T-cell (primary cell): ENCODE measurements around the gene MOG. TPM values are rescaled to one million over a fixed set of nuclear protein-coding genes. Genes with fewer than 3 reads are reported as not detected.

Source experiments
- ATAC-seq, 4 experiments: fragments of 200-7000 bp in 3 of 4; fragments of 150-1000 bp in 1 of 4; cut with Tn5 transposase; replicated peaks in 1 of 4; 1 replicate in 3 of 4; 2 replicates in 1 of 4; pipeline ENCODE4 v1.10.0; 2021; ENCODE audit warnings: moderate library complexity in 3 of 4, mild to moderate bottlenecking in 2 of 4, moderate number of reproducible peaks in 1 of 4
- CTCF ChIA-PET, 2 donors: fragments of 300-600 bp; sonication (Branson Sonifier 250); formaldehyde crosslinking; loops; one replicate each; lab custom pipeline; 2022; ENCODE audit warnings: antibody characterized with exemption in 2 of 2; lab: Charles Lee
- POLR2A ChIA-PET, 2 donors: fragments of 300-600 bp; sonication (Branson Sonifier 250); formaldehyde crosslinking; loops; one replicate each; lab custom pipeline; 2022; ENCODE audit warnings: antibody characterized with exemption in 2 of 2; lab: Charles Lee
- DNase-seq, 35 experiments: peaks; one replicate each; pipeline versions ENCODE4 v3.0.0 to v3.0.0-alpha.2; 2013 to 2023
- H3K27ac ChIP-seq: one replicate; pipeline ENCODE4 v1.5.1; 2013; ENCODE audit warnings: low read length
- H3K27me3 ChIP-seq, 2 experiments: replicated peaks in 1 of 2; 1 replicate in 1 of 2; 2 replicates in 1 of 2; pipeline versions ENCODE4 v1.6.1 to v1.7.0; 2013; ENCODE audit warnings: low read length in 1 of 2, mixed read lengths in 1 of 2; ENCODE audit not compliant: control insufficient read depth in 2 of 2, insufficient read depth in 2 of 2; ENCODE audit errors: extremely low read depth in 1 of 2
- H3K36me3 ChIP-seq, 2 donors: 1 replicate in 1 of 2; 2 replicates in 1 of 2; pipeline versions ENCODE4 v1.6.1 to v1.7.0; 2013; ENCODE audit warnings: low read length in 1 of 2; ENCODE audit not compliant: control insufficient read depth in 2 of 2, insufficient read depth in 1 of 2; ENCODE audit errors: extremely low read depth in 1 of 2
- H3K4me1 ChIP-seq, 2 experiments: 1 replicate in 1 of 2; 2 replicates in 1 of 2; pipeline versions ENCODE4 v1.6.1 to v1.7.0; 2013; ENCODE audit warnings: low read length in 2 of 2, mixed read lengths in 1 of 2; ENCODE audit not compliant: insufficient read depth in 2 of 2, control insufficient read depth in 1 of 2; ENCODE audit errors: extremely low read depth in 1 of 2
- H3K4me3 ChIP-seq, 2 donors: 1 replicate in 1 of 2; 2 replicates in 1 of 2; pipeline versions ENCODE4 v1.5.1 to v1.7.0; 2013; ENCODE audit warnings: mild to moderate bottlenecking in 2 of 2, low read length in 1 of 2, moderate library complexity in 1 of 2; ENCODE audit not compliant: control insufficient read depth in 1 of 2; ENCODE audit errors: extremely low read depth in 1 of 2
- H3K9me3 ChIP-seq: 2 replicates; pipeline ENCODE4 v1.7.0; 2013
- H3K27ac Mint-ChIP-seq, 2 donors: one replicate each; pipeline ENCODE4 v1.8.0; 2020 to 2021; ENCODE audit warnings: mild to moderate bottlenecking in 2 of 2, mixed read lengths in 2 of 2
- H3K27me3 Mint-ChIP-seq, 2 donors: one replicate each; pipeline ENCODE4 v1.8.0; 2021 to 2022; ENCODE audit warnings: mixed read lengths in 2 of 2
- H3K36me3 Mint-ChIP-seq: one replicate; pipeline ENCODE4 v1.8.0; 2021; ENCODE audit warnings: mixed read lengths
- H3K4me1 Mint-ChIP-seq, 3 donors: one replicate each; pipeline ENCODE4 v1.8.0; 2020 to 2022; ENCODE audit warnings: mixed read lengths in 3 of 3, mild to moderate bottlenecking in 1 of 3
- H3K4me3 Mint-ChIP-seq, 3 donors: one replicate each; pipeline ENCODE4 v1.8.0; 2020 to 2022; ENCODE audit warnings: mild to moderate bottlenecking in 3 of 3, mixed read lengths in 3 of 3, moderate library complexity in 3 of 3
- H3K9me3 Mint-ChIP-seq, 3 donors: one replicate each; pipeline ENCODE4 v1.8.0; 2020 to 2022; ENCODE audit warnings: mixed read lengths in 3 of 3
- WGBS: methylation state at CpG from one replicate; pipeline ENCODE4 v1.1.5; 2013; ENCODE audit warnings: missing lambda C conversion rate; ENCODE audit not compliant: insufficient coverage; 5-methylcytosine and 5-hydroxymethylcytosine counted together
- total RNA-seq, 35 experiments: library from RNA in 6 of 35; stranded (reverse) in 6 of 35; fragments of 120-200 nt in 1 of 35; gene quantifications; one replicate each; pipeline versions ENCODE4 v1.2.1 to v1.2.4 and lab custom pipeline; 2013 to 2026

Gene MOG
- total RNA-seq, 5 donors from 2014 or later (not counting 1 experiment from before 2014, with no cell fraction given): not detected

- peak; percentile 91 to 95 (median 93) for ATAC-seq
- Mint-ChIP-seq H3K27me3 (no peaks in the 10 kb centered on the region), H3K36me3 (no peaks in the 10 kb centered on the region), H3K4me1 (peaks cover 75 to 85% (median 81%) of the 10 kb centered on the region in 3 donors), H3K4me3 (peak overlapping the region; percentile 69 to 82 (median 76)), H3K27ac (peak overlapping the region; percentile 89 to 96), H3K9me3 (no peaks in the 10 kb centered on the region)
- POLR2A ChIA-PET: interaction anchor here (1.0 to 1.5 kb wide), 5 partner anchors 14 to 25 kb away, joined by 3 to 7 read pairs (median 5); partner anchors contain the start of gene HLA-F (in 1 of the 2)
- WGBS: 0% methylated on average over 2 of the region's 11 CpGs
- Histone ChIP-seq H3K4me3 (peak overlapping the region; percentile 12 to 32), H3K27ac (peak overlapping the region; percentile 65), H3K9me3 (no peaks in the 10 kb centered on the region), H3K36me3 (no peaks in the 10 kb centered on the region), H3K4me1 (peaks cover 33 to 65% of the 10 kb centered on the region in 2 experiments), H3K27me3 (peaks cover 2 to 5% of the 10 kb centered on the region in 2 experiments)
- CTCF ChIA-PET: interaction anchor here (0.6 to 2.6 kb wide), 15 partner anchors 8 to 309 kb away, joined by 3 to 14 read pairs (median 5); partner anchors contain the start of gene HLA-F (in 1 of the 2)
- DNase-seq: peak; percentile 44 to 96 (median 79)
These were observed 51.7 kb downstream of the MOG start for GRCh38 chr6:29708432-29709179.

- Histone ChIP-seq H3K9me3 (no peaks in the 10 kb centered on the region), H3K4me1 (peaks cover 33 to 65% of the 10 kb centered on the region in 2 experiments), H3K36me3 (no peaks in the 10 kb centered on the region), H3K27ac (peak overlapping the region; percentile 65), H3K27me3 (peaks cover under 1 to 2% of the 10 kb centered on the region in 2 experiments), H3K4me3 (peak overlapping the region; percentile 32 to 58)
- no peak for DNase-seq
- Mint-ChIP-seq H3K4me3 (peak overlapping the region; percentile 69 to 82 (median 76)), H3K9me3 (no peaks in the 10 kb centered on the region), H3K27ac (peak overlapping the region; percentile 89 to 96), H3K27me3 (no peaks in the 10 kb centered on the region), H3K36me3 (no peaks in the 10 kb centered on the region), H3K4me1 (peaks cover 80 to 85% (median 81%) of the 10 kb centered on the region in 3 donors)
- ChIA-PET POLR2A (interaction anchor here (1.2 to 1.5 kb wide), 4 partner anchors 13 to 17 kb away, joined by 3 to 7 read pairs (median 6); partner anchors contain the start of gene HLA-F (in 1 of the 2)), CTCF (interaction anchor here in 1 of 2 donors (0.6 to 2.6 kb wide), 14 partner anchors 8 to 309 kb away, joined by 3 to 14 read pairs (median 4); partner anchors contain the start of gene HLA-F)
- peak in 3 of 4 experiments; percentile 1 to 13 (median 2) for ATAC-seq
- WGBS: 0% methylated on average over 3 of the region's 4 CpGs
These were observed 52.3 kb downstream of the MOG start for GRCh38 chr6:29709188-29709587.

GRCh38 chr6:29710281-29710941 is 53.5 kb downstream of the MOG start:
- H3K4me1 Mint-ChIP-seq: peaks cover 79 to 88% (median 80%) of the 10 kb centered on the region in 3 donors
- Histone ChIP-seq H3K36me3 (no peaks in the 10 kb centered on the region), H3K27ac (peak overlapping the region; percentile 65), H3K27me3 (peaks cover 0 to under 1% of the 10 kb centered on the region in 2 experiments), H3K9me3 (no peaks in the 10 kb centered on the region), H3K4me3 (no peak overlapping the region), H3K4me1 (peaks cover 33 to 63% of the 10 kb centered on the region in 2 experiments)
- no peaks in the 10 kb centered on the region for H3K36me3 Mint-ChIP-seq
- H3K9me3 Mint-ChIP-seq: no peaks in the 10 kb centered on the region
- DNase-seq (no peak), ATAC-seq (no peak)
- 43% methylated on average over 3 of the region's 8 CpGs for WGBS
- H3K27me3 Mint-ChIP-seq: no peaks in the 10 kb centered on the region
- ChIA-PET CTCF (interaction anchor here in 1 of 2 donors (1.3 kb wide), 1 partner anchor 39 kb away, joined by 3 read pairs; no protein-coding TSS in a partner anchor), POLR2A (interaction anchor here in 1 of 2 donors (1.5 kb wide), 1 partner anchor 12 kb away, joined by 5 read pairs; the partner anchor contains the start of gene HLA-F)
- H3K4me3 Mint-ChIP-seq: peak overlapping the region in 2 of 3 donors; percentile 29 to 76
- H3K27ac Mint-ChIP-seq: peak overlapping the region; percentile 77

GRCh38 chr6:29720863-29721262 is 64.0 kb downstream of the MOG start:
- Mint-ChIP-seq H3K9me3 (no peaks in the 10 kb centered on the region), H3K36me3 (peaks cover 19% of the 10 kb centered on the region), H3K27ac (no peak overlapping the region), H3K4me1 (peaks cover 26 to 32% (median 30%) of the 10 kb centered on the region in 3 donors), H3K27me3 (no peaks in the 10 kb centered on the region), H3K4me3 (peak overlapping the region in 1 of 3 donors; percentile 91)
- Histone ChIP-seq H3K9me3 (no peaks in the 10 kb centered on the region), H3K4me1 (peaks cover 28 to 34% of the 10 kb centered on the region in 2 experiments), H3K36me3 (peaks cover 3 to 19% of the 10 kb centered on the region in 2 donors), H3K27ac (no peak overlapping the region), H3K4me3 (no peak overlapping the region), H3K27me3 (no peaks in the 10 kb centered on the region)
- ChIA-PET CTCF (interaction anchor here (0.7 to 2.7 kb wide), 4 partner anchors 12 to 67 kb away, joined by 3 to 11 read pairs (median 4); no protein-coding TSS in a partner anchor), POLR2A (no interaction called here)
- ATAC-seq (no peak), DNase-seq (peak in 14 of 35 experiments; percentile 16 to 55 (median 28))
- no CpG with 5 or more reads among the region's 2 CpGs for WGBS

Other genes with a start within 250 kb of the MOG start
- not detected for gene OR12D1, start 242.2 kb upstream of the MOG start, total RNA-seq
- not detected for gene OR10C1, start 217.8 kb upstream of the MOG start, total RNA-seq
- not detected for gene OR11A1, start 200.0 kb upstream of the MOG start, total RNA-seq
- gene OR2H1, start 199.9 kb upstream of the MOG start, total RNA-seq: not detected
- not detected for gene MAS1L, start 169.1 kb upstream of the MOG start, total RNA-seq
- under 1 TPM in 1 of 5 donors, not detected in 4; 0.32 TPM for gene UBD, start 97.4 kb upstream of the MOG start, total RNA-seq
- not detected for gene OR2H2, start 72.0 kb upstream of the MOG start, total RNA-seq
- 10 to 100 TPM; 48.0 to 82.7 (median 74.8) TPM for gene GABBR1, start 23.9 kb upstream of the MOG start, total RNA-seq
- gene ZFP57, start 24.1 kb downstream of the MOG start, total RNA-seq: 1 to 10 TPM in 1 of 5 donors, not detected in 4; 1.0 TPM
- 100 to 1,000 TPM; 600 to 951 (median 748) TPM for gene HLA-F, start 66.3 kb downstream of the MOG start, total RNA-seq
- 1 to 10 TPM in 2 of 5 donors, under 1 TPM in 2, not detected in 1; 0.23 to 3.5 (median 0.86) TPM for gene HLA-G, start 170.7 kb downstream of the MOG start, total RNA-seq